GM12891 (cell line): ENCODE results near the gene IGFLR1.

Source experiments
- POLR2A ChIP-seq: IDR thresholded peaks from 2 replicates; pipeline ENCODE4 v1.6.1; 2011; ENCODE audit warnings: low read depth, low read length, control low read depth
- POLR2AphosphoS5 ChIP-seq: IDR thresholded peaks from 2 replicates; pipeline ENCODE4 v1.6.1; 2011; ENCODE audit warnings: low read depth, low read length, control low read depth
- SPI1 ChIP-seq: IDR thresholded peaks from 2 replicates; pipeline ENCODE4 v1.6.1; 2011; ENCODE audit warnings: low read depth, low read length, control low read depth
- TAF1 ChIP-seq: IDR thresholded peaks from 2 replicates; pipeline ENCODE4 v1.6.1; 2011; ENCODE audit warnings: low read depth, low read length, control low read depth

GRCh38 chr19:35787227-35787799 lies 45.1 kb upstream of the IGFLR1 start:
- no peak for TF ChIP-seq POLR2A
- no peak for TF ChIP-seq POLR2AphosphoS5
- TF ChIP-seq TAF1: no peak
- no peak for TF ChIP-seq SPI1
